ENCODE results near the gene SLC19A1.
"Not testable (repeated sequence)": the region's sequence is repeated elsewhere in the genome, so short reads cannot be mapped to it uniquely, and the experiment has no call there.

Gene SLC19A1

DNA sequence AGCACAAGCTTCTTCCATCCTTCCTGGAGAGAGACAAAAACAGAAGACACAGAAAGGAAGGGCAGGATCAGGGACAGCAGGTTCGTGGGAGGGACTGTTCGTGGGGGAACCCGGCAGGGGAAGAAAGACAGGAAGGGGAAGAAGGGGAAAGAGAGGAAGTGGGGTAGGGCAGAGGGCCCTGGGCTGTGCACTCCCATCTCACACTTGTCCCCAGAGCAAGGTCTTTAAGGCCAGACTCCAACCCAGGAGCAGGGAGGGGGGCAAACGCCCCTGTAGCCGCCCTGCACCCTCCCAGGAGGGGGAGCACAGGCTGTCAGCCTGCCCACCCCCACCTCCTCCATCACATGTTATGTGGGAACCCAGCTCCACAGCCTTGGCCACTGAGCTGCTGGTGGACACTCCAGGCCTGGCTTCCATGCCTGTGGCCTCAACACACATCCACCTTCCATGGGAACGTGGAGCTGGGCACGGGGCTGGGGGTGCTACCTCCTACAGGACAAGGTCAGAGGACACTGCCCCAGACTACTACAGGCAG, 9.3 kb downstream of the SLC19A1 start:
- no peak for DNase-seq (ENCODE audit: low spot score)

DNA sequence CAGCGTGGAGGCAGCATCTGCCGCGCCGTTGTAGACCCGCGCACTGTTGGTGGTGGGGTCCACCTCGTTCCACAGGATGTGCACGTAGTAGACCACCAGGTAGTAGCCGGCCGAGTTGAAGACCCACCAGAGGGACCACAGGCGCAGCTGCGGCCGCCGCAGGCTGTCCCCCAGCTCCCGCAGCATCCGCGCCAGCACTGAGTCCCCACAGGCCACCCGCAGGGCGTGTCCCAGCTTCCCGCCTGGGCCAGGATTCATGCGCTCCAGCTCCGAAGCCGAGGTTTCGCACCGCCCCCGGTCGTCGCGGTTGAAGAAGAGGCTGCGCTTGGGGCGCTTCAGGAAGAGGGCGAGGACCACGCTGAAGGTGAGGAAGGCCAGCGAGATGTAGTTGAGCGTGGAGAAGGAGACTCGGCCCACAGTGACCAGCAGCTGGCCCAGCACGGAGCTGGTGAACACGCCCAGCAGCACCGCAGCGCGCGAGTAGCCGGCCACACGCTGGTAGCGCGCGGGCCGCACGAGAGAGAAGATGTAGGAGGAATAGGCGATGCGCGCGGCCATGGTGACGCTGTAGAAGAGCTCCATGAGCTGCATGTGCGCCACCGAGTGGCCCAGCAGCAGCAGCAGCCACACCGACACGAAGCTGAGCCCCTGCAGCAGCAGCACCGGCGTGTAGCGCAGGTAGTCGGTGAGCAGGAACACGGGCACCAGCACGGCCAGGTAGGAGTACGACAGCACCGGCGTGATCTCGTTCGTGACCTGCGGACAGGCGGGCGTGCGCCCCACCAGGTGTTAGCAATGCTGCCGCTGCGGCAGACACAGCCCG, 10.6 kb downstream of the SLC19A1 start:
- no peak for DNase-seq (ENCODE audit: low spot score)

DNA sequence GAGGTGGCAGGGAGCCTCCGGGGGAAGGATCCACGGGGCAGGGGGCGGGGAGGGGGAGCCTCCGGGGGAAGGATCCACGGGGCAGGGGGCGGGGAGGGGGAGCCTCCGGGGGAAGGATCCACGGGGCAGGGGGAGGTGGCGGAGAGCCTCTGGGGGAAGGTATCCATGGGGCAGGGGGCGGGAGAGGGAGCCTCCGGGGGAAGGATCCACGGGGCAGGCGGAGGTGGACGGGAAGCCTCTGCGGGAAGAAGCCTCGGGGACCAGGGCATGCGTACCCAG, 11.2 kb downstream of the SLC19A1 start:
- not testable (repeated sequence) for DNase-seq (ENCODE audit: low spot score)

DNA sequence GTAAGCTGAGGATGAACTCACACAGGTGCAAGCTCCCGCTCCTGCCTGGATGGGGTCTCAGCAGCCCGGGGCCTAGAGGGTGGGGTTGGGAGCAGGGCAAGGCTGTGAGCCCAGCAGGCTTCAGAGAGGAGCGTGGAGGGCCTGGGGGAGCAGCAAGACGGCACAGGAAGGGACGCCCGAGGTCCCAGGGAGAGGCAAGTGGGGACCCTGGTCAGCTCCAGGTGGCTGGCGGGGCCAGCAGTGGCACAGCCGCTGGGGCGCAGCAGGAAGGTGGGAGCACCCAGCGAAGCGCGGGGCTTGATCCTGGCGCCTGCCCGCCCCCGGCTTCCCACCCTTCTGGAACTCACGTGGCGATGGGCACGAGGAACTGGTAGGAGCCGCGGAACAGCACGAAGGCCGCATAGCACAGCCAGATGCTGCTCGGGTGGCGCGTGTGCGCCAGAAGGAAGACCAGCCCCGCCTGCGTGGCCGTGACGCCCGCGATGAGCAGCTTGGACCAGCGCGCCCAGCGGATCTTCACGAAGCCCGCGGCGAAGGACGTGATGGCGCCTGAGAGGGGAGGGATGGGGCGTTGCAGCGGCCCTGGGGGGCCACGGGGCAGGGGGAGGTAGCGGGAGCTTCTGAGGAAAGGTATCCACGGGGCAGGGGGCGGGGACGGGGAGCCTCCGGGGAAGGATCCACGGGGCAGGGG, 11.7 kb downstream of the SLC19A1 start:
- no peak for DNase-seq (ENCODE audit: low spot score)

DNA sequence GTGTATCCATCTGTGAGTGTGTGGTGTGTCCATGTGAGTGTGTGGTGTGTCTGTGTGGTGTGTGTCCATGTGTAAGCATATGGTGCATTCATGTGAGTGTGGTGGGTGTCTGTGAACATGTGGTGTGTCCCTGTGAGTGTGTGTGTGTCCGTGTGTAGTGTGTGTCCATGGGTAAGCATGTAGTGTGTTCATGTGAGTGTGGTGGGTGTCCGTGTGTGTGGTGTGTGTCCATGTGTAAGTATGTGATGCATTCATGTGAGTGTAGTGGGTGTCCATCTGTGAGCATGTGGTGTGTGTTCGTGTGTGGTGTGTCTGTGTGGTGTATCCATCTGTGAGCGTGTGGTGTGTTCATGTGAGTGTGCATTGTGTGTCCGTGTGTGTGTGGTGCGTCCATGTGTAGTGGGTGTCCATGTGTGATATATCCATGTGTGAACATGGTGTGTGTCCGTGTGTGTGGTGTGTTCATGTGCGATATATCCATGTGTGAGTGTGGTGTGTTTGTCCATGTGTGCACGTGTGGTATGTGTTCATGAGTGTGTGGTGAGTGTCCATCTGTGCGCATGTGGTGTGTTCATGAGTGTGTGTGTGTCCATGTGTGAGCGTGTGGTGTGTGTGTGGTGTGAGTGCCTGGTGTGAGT, 12.3 kb downstream of the SLC19A1 start:
- DNase-seq (ENCODE audit: low spot score) = no peak

DNA sequence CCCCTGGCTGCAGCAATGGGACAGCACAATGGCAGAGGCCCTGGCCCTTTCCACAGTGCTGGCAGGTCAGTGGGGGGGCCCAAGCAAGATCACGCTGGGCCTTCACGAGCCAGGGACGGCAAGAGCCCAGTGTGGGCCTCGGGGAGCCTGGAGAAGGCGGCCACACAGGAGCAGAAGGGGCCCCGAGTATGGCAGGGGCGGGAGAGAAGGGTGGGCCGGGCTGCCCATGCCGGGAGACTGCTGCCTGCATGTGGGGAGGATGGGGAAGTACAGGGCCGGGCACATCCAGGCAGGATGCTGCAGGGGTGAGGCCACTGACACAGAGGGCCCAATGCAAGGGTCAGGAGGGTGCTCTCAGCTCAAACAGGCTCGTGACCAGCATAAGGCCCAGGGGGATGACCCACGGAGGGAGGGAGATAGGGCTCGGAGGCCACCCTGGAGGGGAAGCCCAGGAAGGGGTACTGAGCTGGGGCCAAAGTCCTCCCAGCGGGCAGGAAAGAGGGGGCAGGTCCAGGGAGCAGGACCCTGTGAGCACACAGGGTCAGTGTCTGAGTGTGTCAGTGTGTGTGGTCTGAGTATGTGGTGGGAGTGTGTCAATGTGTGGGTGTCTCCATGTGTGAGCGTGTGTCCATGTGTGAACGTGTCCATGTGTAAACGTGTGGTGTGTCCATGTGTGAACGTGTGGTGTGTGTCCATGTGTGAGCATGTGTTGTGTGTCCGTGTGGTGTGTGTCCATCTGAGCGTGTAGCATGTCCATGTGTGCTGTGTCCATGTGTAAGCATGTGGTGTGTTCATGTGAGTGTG, 13.1 kb downstream of the SLC19A1 start:
- DNase-seq (ENCODE audit: low spot score) = no peak

DNA sequence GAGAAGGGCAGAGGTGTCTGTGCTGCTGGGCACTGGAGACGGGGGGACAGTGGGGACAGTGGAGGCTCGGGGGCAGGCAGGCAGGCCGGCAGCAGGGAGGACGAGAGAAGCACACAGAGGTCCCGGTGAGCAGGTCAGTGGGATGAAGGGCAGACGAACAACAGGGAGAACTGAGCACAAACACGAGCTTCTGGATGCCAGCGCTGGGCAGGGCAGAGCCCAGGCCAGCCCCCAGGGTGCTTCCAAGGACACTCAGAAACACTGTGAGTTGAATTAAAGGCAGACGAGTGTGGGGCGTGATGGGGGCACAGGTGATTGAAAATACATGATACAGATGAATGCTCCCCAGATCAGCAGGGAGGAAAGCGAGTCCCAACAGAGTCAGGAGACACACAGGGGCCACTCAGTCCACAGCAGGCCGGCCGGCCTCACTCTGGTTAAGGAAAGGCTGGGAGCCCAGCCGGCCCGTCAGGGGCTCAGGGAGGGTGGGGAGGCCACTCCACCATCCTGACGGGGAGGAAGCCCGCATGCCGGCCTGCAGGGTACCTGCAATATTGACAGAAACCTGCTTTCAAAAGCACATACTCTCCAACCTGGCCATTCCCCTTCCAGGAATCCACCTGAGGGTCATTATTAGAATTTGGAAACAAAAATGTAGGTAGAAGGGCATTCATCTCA, 14.1 kb downstream of the SLC19A1 start:
- no peak for DNase-seq (ENCODE audit: low spot score)

DNA sequence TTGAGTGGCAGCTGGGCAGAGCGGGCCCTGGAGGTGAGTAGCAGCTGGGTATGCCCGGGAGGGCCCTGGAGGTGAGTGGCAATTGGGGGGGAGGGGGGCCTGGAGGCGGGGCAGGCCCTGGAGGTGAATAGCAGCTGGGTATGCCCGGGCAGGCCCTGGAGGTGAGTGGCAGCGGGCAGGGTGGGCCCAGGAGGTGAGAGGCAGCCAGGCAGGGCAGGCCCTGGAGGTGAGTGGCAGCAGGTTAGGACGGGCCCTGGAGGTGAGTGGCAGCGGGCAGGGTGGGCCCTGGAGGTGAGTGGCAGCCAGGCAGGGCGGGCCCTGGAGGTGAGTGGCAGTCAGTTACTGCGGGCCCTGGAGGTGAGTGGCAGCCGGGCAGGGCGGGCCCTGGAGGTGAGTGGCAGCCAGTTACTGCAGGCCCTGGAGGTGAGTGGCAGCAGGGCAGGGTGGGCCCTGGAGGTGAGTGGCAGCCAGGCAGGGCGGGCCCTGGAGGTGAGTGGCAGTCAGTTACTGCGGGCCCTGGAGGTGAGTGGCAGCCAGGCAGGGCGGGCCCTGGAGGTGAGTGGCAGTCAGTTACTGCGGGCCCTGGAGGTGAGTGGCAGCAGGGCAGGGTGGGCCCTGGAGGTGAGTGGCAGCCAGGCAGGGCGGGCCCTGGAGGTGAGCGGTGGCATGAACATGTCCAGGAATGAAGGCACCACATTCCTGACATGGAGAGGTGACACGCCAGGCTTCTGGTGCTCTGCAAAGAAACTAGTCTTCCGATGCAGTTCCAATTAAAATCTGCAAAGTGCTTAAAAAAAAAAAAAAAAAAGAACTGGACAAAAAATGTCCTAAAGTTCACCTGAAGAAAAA, 14.9 kb downstream of the SLC19A1 start:
- DNase-seq (ENCODE audit: low spot score) = not testable (repeated sequence)

DNA sequence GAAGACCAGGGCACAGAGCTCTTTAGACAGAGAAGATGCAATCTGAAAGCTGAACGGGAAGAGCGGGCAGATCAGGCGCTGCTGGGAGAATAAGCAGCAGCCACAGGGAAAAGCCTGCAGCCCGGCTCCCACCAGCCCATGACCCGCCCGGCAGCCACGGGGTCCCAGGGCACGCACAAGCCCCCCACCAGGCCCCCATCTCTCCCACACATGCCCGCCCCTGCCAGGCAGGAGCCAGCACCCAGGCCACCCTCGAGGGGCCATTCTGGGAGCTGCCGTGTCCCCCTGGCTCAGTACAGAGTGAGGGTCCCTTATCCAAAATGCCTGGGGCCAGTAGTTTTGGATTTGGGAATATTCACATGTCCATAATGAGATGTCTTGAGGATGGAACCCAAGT, 16.3 kb downstream of the SLC19A1 start:
- no peak for DNase-seq (ENCODE audit: low spot score)

DNA sequence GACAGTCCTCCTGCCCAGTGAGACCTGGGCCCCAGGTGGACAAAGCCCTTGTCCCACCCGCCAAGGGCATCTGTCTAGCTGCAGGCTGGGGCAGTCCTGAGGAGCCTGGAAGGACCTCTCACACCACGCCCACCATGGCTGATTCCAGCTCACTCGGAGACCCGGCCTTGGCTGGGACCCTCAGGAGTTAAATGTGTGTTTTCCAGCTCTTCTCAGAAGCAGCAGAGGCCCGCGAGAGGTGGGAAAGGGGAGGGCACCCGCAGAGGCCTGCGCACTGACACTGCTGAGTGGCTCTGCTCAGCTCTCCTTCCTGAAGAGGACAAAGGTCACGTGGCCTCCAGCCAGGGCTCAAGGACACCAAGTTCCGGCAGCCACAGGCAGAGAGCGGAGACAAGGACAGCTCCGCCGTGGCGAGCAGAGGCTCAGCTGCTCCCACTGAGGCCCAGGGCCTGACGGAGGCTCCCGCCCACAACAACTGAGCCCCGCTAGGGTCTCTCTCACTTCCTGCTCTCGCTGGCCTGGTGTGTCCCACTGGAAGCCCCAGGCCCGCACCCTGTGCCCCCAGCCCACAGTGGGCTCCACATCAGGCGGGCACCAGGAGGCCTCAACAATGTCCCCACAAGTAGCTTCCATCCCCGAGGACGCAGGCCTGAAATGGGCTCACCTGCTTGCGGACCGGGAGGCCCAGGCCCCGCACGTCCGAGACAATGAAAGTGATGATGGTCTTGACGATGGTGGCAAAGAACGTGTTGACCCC, 16.9 kb downstream of the SLC19A1 start:
- no peak for DNase-seq (ENCODE audit: low spot score)

DNA sequence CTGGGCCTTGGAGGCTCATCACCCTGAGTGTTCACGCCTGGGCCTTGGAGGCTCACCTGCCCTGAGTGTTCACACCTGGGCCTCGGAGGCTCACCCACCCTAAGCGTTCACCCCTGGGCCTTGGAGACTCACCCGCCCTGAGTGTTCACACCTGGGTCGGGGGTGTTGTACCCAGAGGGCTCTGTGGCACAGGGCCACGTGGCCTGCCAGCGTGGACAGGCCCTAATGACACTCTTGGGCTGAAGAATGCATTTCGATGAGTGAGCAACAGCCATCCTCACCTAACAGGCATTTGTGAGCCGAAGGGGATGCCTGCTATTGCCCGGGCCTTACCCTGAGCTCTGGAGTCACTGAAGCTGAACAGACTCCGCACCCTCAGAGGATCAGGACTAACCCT, 17.5 kb downstream of the SLC19A1 start:
- no peak for DNase-seq (ENCODE audit: low spot score)

DNA sequence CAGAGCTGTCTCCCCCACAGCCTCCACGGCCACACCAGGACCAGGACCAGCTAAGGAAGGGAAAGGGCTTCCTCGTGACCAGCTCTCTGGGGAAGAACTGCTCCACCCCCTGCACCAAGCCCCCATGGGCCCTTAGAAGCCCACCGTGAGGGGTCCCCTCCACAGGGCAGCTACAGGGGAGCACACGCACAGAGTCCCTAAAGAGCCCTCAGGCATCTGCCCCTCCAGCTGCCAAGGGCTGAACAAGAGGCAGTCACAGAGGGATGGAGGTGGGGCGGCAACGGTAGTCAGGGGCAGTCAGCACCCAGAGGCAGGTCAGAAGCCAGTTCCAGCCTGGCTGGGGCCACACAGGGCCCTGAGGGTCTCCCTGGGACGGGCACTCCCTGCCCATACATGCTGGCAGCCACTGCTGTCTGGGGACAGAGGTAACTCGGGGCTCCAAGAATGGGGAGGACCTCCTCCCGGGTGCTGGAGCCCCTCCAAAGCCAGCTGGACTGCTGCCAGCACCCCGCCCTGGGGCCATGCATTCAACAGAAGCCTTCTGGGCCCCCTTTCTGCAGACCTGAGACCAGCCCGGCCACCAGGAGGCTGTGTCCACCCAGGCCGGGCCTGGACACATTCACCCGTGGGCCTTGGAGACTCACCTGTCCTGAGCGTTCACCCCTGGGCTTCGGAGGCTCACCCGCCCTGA, 18.7 kb downstream of the SLC19A1 start:
- no peak for DNase-seq (ENCODE audit: low spot score)

DNA sequence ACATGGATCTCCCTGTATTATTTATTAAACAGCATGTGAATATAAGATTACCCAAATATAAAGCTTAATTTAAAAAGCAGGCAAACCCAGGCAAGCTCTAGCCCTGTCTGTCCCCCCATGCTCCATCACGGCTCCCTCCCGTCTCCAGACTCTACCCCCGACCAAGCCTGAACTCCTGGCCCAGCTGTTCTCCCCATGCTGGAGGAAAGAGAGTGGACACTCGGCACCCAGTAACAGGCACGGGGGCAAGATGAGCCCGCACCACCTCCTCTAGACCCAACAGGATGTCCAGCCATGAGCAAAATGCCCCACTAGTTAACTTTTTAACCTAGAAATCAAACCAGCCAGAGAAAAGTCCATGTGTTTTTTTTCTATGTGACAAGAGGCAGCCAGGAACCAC, 19.3 kb downstream of the SLC19A1 start:
- no peak for DNase-seq (ENCODE audit: low spot score)

DNA sequence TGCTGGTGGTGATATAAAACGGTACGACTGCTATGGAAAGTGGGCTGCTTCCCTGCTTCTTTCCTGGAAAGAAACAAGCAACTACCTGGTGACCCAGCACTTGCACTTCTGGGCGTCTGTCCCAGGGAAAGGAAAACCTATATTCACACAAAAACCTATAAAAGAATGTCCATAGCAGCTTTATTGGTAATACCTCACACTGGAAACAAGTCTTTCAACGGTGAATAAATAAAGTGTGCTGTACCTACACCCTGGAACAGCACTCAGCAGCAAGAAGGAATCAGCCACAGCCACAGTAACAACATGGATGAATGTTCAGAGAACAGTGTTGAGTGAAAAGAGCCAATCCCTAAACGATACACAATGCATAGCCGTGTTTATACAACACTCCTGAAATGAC, 19.9 kb downstream of the SLC19A1 start:
- DNase-seq (ENCODE audit: low spot score) = no peak

DNA sequence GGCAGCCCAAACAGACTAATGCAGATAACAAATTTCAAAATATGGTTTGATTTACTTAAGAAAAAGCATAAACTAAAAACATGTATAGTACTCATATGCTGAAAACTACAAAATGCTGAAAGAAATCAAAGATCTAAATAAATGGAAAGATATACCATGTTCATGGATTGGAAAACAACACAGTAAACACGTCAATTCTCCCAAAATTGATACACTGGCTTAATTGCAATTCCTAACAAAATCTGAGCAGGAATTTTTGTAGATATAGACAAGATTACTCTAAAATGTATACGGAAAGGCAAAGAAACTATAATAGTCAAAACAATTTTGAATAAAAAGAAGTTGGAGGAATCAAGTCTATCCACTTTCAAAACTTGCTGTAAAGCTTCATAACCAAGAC, 21.0 kb downstream of the SLC19A1 start:
- DNase-seq (ENCODE audit: low spot score) = no peak

DNA sequence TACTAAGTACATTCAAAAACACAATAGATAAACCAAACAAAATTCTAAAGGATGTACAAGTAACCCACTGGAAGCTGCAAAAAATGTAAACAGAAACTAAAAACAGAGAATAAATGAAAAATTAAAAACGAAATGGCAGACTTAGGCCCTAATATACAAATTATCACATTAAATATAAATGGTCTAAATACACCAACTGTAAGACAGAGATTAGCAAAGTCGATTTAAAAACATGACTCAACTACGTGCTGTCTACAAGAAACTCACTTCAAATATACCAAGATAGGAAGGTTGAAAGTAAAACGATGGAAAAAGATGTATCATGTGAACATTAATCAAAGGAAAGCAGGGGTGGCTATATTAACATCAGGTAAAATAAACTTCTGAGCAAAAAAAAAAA, 23.1 kb downstream of the SLC19A1 start:
- no peak for DNase-seq (ENCODE audit: low spot score)

DNA sequence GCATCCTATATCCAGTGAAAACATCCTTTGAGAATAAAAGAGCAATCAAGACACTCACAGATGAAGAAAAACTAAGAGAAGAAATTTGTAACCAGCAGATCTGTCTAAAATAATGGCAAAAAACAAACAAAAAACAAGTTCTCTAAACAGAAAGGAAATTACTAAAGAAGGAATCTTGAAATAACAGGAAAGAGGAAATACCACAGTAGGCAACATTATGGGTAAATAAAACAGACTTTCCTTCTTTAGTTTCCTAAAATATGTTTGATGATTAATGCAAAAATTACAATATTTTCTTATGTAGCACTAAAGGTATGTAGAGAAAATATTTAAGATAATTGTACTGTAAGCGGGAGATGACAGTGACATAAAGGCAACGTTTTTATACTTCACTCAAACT, 23.5 kb downstream of the SLC19A1 start:
- no peak for DNase-seq (ENCODE audit: low spot score)

DNA sequence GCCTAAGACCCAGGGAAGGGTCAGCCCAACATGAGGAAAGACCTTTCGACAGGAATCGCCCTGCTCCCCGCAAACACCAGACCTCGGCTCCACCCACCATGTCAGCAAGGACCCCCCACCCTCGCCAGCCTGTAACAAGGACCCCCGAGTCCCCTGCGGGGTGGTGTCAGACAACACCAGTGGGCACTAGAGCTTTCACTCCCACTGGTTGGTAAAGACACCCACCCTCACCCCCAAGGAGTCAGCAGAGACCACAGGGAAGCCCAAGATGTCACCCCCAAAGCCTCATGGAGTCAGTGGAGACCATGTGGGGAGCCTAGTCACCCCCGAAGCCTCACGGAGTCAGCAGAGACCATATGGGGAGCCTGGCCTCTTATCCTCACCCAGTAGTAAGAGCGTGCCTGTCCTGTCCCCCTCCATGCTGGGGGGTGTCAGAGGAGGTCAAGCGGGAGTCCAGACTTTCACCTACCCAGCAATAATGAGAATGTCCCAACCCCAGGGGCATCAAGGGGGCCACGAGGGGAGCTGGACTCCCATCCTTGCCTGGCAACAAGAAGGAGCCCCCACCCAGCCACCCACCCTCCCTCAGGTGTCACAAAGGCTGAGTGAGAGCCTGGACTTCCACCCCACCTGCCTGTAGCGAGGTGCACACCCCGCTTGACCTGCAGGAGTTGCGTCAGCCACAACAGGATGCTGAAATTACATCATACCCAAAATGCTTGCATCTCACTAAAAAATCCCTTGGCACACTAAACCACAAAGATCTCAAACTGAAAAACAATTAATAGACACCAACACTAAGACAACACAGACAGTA, 24.8 kb downstream of the SLC19A1 start:
- DNase-seq (ENCODE audit: low spot score) = no peak
